Stimulated activated CD8-positive, alpha-beta memory T cell treated with anti-CD3 and anti-CD28 coated beads, Interleukin-15, amount 100 ng/mL, for 1 hour (primary cell): ENCODE data around the gene SSBP1.
A peak's percentile ranks its signal among the peaks of the same experiment; 100 is the strongest.
"Not testable (repeated sequence)": the region's sequence is repeated elsewhere in the genome, so short reads cannot be mapped to it uniquely, and the experiment has no call there.

Experiments used
- DNase-seq: peaks from one replicate; pipeline ENCODE4 v3.0.0-alpha.2; 2020; ENCODE audit warnings: low read depth

The SSBP1 gene

GRCh38 chr7:141737836-141738591 lies at the start of gene SSBP1:
SSBP1 (plus strand) TSS chr7:141738358; CDS start chr7:141739167, 809 bp downstream.
- DNase-seq, result peak; percentile 86

- not testable (repeated sequence) for DNase-seq
Observed at GRCh38 chr7:141689072-141689825, 48.9 kb upstream of the SSBP1 start.

GRCh38 chr7:141691540-141691939 lies 46.6 kb upstream of the SSBP1 start:
- no peak for DNase-seq

- no peak for DNase-seq
Observed at GRCh38 chr7:141691961-141692360, 46.2 kb upstream of the SSBP1 start.

- DNase-seq, result no peak
Observed at GRCh38 chr7:141693082-141693481, 45.1 kb upstream of the SSBP1 start.

- no peak for DNase-seq
Observed at GRCh38 chr7:141695803-141696289, 42.3 kb upstream of the SSBP1 start.

- DNase-seq, result no peak
Observed at GRCh38 chr7:141696348-141696747, 41.8 kb upstream of the SSBP1 start.

GRCh38 chr7:141697211-141697871 lies 40.8 kb upstream of the SSBP1 start:
- no peak for DNase-seq

GRCh38 chr7:141698247-141699015 lies 39.7 kb upstream of the SSBP1 start:
- DNase-seq, result no peak

- no peak for DNase-seq
Observed at GRCh38 chr7:141699860-141700259, 38.3 kb upstream of the SSBP1 start.

- DNase-seq, result no peak
Observed at GRCh38 chr7:141700296-141700847, 37.8 kb upstream of the SSBP1 start.

- no peak for DNase-seq
Observed at GRCh38 chr7:141700848-141701371, 37.2 kb upstream of the SSBP1 start.

- DNase-seq, result peak; percentile 43
Observed at GRCh38 chr7:141701489-141702046, 36.6 kb upstream of the SSBP1 start.

- DNase-seq, result no peak
Observed at GRCh38 chr7:141702047-141702567, 36.1 kb upstream of the SSBP1 start, which contains the start of gene DENND11. DENND11 (minus strand) TSS chr7:141702166; CDS start chr7:141702153, 13 bp downstream.

GRCh38 chr7:141702892-141703291 lies 35.3 kb upstream of the SSBP1 start:
- DNase-seq, result no peak

- no peak for DNase-seq
Observed at GRCh38 chr7:141704112-141704511, 34.0 kb upstream of the SSBP1 start.

GRCh38 chr7:141704741-141705140 lies 33.4 kb upstream of the SSBP1 start:
- no peak for DNase-seq

GRCh38 chr7:141706239-141707064 lies 31.7 kb upstream of the SSBP1 start:
- no peak for DNase-seq

- DNase-seq, result no peak
Observed at GRCh38 chr7:141708351-141708750, 29.8 kb upstream of the SSBP1 start, which contains the start of gene WEE2. WEE2 (plus strand) TSS chr7:141708353; CDS start chr7:141708759, 406 bp downstream.

- no peak for DNase-seq
Observed at GRCh38 chr7:141709318-141709717, 28.8 kb upstream of the SSBP1 start.
